GM19043 (cell line): ENCODE data around the gene RDX.
"Not testable (repeated sequence)": the region's sequence is repeated elsewhere in the genome, so short reads cannot be mapped to it uniquely, and the experiment has no call there.

ENCODE experiments used
- ATAC-seq: cut with Tn5 transposase; IDR thresholded peaks from one replicate; pipeline ENCODE4 v1.9.1; 2021; ENCODE audit warnings: low read depth; ENCODE audit not compliant: unreplicated experiment

The RDX gene

DNA sequence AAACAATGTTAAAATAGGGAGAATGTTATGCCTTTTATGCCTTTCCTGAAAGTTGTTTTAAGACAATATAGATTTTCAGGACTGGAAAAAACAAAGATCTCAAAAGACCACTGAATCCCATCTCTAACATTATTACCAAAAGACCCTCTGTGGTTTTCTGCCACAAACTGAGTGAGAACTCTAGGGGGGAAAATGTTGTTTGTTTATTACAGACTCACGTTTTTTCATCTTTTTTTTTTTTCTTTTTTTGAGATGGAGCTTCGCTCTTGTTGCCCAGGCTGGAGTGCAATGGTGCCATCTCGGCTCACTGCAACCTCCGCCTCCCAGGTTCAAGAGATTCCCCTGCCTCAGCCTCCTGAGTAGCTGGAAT is 9.6 kb upstream of the RDX start:
- not testable (repeated sequence) for ATAC-seq

DNA sequence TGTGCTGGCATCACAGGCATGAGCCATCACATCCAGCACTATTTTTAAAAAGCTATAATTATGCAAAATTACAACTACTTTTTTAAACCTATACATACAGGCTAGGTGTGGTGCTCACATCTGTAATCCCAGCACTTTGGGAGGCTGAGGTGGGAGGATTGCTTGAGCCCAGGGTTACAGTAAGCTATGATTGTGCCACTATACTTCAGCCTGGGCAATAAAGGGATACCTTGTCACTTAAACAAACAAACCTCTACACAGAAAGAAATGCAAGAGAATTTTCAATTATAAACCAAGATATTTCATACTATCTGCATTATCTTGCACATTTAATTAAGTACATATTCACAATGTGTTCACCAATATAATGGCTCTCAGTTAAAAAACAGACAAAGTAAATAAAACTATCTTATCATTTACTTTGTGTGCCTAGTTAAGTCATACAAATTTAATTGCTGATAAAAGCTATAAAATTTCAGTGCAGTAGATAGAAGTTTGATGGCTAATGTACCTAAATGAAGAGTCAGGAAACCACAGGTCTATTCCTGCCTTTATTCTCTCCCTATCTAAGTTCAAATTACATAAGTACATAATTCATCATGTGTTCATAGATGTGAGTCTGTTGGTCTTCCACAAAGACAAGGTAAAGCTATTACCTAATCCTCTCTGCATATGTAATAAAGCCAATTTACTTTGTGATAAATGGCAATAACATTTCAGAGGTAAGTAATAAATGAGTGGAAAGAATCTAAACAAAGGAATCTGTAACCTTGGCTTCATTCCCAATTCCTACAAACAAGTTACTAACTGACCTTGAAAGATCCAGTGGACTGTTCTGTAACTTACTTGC is 9.0 kb upstream of the RDX start:
- no peak for ATAC-seq

- no peak for ATAC-seq
Measured at GRCh38 chr11:110303414-110303826, 7.0 kb upstream of the RDX start.

DNA sequence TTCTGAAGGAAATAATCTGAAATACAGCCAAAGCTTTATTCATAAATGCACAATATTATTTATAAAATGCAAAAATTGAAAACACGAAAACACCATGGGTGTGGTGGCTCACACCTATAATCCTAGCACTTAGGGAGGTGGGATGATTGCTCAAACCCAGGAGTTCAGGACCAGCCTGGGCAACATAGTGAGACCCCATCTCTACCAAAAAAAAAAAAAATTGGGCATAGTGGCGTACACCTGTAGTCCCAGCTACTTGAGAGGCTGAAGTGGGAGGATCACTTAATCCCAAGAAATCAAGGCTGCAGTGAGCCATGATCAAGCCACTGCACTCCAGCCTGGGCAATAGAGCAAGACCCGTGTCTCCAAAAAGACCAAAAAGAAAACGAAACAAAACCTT is 5.2 kb upstream of the RDX start:
- no peak for ATAC-seq

GRCh38 chr11:110301032-110301431 is 4.6 kb upstream of the RDX start:
- ATAC-seq: no peak

- no peak for ATAC-seq
Measured at GRCh38 chr11:110299006-110299785, 2.8 kb upstream of the RDX start.

GRCh38 chr11:110298301-110298765 is 1.9 kb upstream of the RDX start:
- no peak for ATAC-seq

- ATAC-seq: no peak
Measured at GRCh38 chr11:110297726-110298300, 1.4 kb upstream of the RDX start.

DNA sequence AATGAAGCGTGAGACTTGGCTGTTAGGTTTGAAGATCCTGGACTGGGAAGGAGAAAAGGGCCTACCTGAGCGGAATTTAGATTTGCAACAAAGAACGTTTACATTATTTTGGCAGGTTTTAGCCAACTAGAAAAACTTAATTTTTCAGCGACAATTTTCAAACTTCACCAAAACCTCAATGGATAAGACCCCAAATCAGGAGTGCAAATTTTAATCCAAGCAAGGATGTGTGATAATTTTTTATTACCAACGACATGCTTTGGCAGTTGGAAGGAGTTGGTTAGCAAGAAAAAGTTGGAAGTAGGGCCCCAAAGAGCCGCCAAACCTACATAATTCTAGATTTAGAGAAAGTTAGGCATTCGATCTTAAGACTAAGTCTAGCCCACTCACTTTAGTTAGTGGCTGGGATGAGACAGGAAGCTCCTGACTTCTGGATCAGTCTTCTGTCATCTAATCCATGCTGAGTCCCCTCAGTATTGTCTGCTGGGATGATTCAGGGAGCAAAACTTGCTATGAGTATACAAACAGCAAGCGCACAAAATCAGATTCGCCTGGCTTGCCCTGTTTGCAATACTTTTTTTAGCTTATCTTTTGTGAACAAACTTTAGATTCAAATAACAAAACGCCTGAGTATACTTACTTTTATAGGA is 787 bp upstream of the RDX start:
- ATAC-seq: no peak

DNA sequence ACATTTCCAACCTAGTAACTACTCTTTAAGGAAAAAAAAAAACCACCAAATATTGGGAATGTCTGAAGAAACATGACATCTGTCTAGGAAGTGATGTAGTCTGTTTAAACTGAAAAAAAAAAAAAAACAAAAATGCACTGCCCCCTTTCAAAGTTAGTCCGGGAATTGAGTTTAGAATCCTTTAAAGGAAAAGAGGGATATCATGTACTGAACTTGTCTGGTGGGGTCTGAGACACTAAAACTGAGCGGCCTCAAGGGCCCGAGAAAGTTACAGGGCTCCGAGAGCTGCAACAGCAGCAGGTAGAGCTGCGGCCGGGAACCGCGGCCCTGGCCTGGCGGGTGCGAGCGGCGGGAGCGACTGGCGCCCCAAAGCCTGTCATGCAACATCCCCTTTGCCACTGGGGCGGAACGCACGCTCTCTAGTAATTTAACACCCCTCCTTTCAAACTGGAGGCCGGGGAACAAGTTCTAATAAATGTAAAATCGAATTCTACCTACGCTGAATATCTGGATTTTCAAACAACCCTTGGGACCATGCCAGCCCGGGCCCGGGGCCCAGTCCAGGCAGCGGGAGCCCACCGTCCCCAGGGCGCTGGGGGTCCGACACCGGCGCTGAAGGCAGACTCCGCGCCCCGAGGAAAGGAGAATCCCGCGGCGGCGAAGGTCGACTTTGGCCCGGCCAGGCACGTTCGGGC is 736 bp downstream of the RDX start:
- peak; percentile 56 for ATAC-seq

DNA sequence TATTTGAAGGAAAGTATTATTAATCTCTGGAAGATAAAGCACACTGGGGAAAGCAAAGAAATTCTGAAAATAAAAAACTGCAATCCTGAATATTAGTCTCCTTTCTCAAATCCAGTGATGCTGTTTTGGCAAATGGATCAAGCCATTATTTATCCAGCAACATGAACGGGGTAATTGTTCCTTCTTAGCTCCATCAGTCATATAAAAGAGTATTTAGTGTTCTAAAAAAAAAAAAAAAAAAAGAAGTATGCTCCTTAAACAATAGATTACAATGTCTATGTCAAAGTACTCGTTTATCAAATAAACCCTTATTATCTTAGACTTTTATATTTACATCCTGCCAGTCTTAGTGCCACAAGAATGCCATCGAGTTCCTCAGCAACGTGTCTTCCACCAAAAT is 1.3 kb downstream of the RDX start:
- ATAC-seq: no peak

DNA sequence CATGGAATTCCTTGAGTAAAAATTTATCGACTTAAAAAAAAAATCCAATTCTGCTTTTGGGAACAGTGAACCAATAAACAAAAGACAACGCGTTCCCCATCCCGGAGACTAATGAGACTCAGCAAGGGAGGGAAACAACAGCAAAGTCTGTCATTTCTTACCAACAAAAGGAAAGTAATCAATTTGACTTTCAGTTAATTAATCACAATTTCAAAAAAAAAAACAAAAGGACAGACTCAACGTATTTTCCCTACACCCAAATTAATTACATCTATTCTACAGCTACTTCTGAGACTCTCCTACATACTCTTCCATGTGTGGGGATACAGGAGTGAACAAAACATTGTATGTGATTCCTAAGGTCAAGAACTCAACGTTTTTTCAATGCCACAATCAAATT is 1.9 kb downstream of the RDX start:
- ATAC-seq: no peak

GRCh38 chr11:110293389-110293788 is 3.0 kb downstream of the RDX start:
- ATAC-seq: no peak

DNA sequence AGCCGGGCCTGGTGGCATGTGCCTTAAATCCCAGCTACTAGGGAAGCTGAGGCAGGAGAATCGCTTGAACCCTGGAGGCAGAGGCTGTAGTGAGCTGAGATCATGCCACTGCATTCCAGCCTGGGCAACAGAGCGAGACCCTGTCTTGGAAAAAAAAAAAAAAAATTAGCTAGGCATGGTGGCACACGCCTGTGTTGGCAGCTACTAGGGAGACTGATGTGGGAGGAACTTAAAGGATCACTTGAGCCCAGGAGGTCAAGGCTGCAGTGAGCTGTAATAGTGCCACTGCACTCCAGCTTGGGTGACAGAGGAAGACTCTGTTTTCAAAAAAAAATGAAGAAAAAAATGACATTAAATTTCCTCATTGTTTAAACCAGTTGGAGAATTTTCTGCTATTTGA is 4.3 kb downstream of the RDX start:
- ATAC-seq: not testable (repeated sequence)

GRCh38 chr11:110290591-110291334 is 5.7 kb downstream of the RDX start:
- ATAC-seq: no peak

DNA sequence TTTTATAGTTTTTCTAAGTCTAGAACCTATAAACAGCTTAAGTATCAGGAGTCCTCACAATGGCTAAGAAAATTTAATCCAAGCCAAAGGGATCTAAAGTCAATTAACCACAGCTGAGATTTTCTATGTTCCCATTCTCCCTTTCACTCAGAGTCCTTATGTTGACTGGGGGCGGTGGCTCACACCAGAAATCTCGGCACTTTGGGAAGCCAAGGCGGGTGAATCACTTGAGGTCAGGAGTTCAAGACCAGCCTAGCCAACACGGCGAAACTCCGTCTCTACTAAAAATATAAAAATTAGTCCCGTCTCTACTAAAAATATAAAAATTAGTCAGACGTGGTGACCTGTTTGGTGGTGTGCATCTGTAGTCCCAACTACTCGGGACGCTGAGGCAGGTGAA is 6.9 kb downstream of the RDX start:
- no peak for ATAC-seq

DNA sequence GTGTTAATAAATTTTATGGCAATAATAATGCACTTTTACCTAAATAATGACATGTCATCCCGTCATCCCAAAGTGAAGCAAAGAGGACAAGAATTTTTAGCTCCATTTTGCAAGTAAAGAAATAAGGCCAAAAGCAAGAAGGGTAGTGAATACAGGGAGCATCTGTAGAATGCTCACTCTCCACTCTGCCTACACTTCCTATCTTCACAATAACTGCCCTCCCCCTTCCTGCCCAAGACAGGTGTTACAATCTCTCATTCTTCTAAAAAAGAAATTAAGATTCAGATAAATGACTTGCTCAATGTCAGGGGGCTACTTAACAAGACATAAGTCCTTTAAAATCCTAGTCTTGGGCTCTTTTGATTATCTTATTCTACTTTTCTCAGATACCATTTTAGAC is 8.9 kb downstream of the RDX start:
- ATAC-seq: peak; percentile 55

DNA sequence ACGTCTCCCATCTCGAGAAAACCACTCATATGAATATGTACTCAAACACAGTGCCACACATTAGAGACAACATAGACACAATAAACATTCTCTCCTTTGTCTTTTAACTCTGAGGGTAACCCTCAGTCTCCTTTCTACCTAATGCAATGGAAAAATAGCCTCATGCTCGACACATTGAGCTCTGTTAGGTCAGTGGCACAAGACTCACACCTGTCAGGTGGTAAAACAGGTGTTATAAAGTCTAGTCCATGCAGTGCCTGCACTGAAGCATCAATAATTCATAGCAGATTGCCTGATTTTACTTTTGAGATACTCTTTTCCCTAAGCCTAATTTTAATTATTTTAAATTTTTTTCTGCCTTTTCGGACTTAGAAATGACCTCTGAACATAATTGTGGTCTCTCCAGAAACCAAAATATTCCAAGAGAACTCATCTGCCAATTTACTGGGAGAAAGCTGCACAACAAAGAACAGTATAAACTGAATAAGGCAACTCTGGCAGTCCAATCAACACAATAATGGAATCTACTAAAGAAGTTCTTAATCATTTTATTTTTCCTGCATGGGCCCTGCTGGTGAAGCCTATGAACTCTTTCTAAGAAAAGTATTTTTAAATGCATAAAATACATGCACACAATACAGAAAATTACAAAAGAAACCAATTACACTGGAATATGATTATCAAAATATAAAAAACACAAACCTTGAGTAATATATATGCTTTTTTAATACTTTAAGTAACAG is 9.9 kb downstream of the RDX start:
- no peak for ATAC-seq

DNA sequence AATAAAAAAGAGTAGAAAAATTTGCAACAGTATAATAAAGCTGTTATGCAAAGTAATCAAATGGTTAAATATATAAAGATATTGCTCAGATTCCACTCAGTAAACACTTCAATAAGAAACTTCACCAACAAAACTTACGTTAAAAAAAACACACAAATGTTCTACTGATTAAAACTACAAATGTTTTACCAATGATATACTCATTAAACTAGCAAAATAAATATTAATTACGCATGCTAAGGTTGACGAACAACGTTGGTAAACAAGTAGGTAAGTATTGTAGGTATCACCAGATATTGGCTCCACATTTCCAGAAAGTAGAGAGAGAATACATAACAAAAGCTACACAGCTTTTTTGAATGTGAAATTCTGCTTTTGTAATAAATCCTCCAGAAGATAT is 12.6 kb downstream of the RDX start:
- ATAC-seq: no peak
